Muscle of arm (tissue), 12 donors: ENCODE results near the gene SPDYE3. TPM values are rescaled to one million over a fixed set of nuclear protein-coding genes. Genes with fewer than 3 reads are reported as not detected.
"Not testable (repeated sequence)": the region's sequence is repeated elsewhere in the genome, so short reads cannot be mapped to it uniquely, and the experiment has no call there.

Experiments used
- DNase-seq: peaks from one replicate; pipeline ENCODE4 v3.0.0-alpha.2; 2013
- polyA plus RNA-seq, 12 donors: library from polyadenylated mRNA; unstranded; fragments of 120-200 nt; gene quantifications; one replicate each; pipeline ENCODE4 v1.2.1, GENCODE V29; 2013; ENCODE audit not compliant: insufficient read length in 12 of 12

Gene SPDYE3
- polyA plus RNA-seq, 12 donors: 5.4 to 8.7 (median 6.4) TPM; not detected in 2

DNA sequence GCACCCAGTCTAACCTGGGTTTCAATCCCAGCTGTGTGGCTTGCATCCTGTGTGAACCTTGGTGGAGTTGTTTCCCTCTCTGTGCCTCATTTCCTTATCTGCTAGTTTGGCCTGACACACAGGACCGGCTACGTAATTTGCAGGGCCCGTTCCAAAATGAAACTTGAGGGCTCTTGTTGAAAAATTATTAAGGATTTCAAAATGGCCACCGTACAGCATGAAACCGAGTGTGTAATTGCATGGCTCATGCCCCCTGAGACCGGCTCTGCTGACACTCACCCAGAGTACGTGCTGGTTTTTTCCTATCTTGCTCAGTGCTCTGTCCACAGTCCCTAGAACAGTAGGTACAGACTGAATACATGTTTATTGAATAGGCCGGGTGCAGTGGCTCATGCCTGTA lies 24.4 kb upstream of the SPDYE3 start:
- DNase-seq: not testable (repeated sequence)

- not testable (repeated sequence) for DNase-seq
These were observed 20.1 kb upstream of the SPDYE3 start for GRCh38 chr7:100287191-100287969.

DNA sequence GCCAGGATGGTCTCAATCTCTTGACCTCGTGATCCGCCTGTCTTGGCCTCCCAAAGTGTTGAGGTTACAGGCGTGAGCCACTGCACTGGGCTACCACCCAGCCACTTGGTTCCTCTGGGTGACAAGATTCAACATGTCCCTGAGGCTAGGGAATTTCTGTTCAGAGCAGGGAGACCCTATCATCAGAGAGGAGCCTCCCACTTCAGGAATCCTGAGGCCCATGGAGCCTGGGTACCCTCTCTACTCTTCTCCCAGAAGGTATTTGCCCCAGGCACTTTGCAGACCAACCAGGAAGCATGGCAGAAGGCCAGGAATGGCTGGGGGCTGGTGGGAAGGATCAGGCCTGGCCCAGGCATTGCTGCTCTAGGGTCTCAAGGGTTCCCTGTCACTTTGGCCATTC lies 19.2 kb upstream of the SPDYE3 start:
- not testable (repeated sequence) for DNase-seq

GRCh38 chr7:100292162-100292561 lies 15.3 kb upstream of the SPDYE3 start:
- DNase-seq: not testable (repeated sequence)

- not testable (repeated sequence) for DNase-seq
These were observed 12.2 kb upstream of the SPDYE3 start for GRCh38 chr7:100295269-100295668.

DNA sequence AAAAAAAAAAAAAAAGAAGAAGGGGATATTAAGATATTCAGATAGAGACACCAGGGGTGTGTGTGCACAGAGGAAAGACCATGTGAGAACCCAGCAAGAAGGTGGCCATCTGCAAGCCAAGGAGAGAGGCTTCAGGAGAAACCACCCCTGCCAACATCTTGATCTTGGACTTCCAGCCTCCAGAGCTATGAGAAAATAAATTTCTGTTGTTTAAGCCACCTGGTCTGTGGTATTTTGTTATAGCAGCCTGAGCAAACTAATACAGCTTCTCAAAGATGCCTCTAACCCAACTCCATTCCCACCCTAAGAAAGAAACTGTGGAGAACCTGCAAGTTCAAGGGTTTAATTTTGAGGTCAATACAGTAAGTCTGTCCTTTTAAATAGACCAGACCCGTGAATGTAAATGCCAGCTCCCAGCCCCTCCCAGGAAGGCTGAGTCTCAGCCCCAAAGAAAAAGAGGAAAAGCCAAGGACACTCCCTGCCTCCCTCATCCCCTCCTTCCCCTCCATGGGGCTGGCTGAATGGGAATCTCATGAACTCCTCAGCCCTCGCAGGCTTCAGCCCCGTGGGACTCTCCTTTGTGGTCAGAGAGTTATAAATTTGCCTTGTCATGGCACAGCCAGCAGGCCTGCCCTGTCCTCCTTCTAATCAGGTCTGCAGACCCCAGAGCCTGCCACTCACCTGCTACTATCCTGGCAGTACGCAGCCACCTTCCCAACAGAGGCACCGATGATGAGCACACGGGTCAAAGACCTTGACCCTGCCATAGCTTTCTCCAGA lies 9.5 kb upstream of the SPDYE3 start:
- not testable (repeated sequence) for DNase-seq

- DNase-seq: not testable (repeated sequence)
These were observed 8.9 kb upstream of the SPDYE3 start for GRCh38 chr7:100298632-100298895.

- DNase-seq: not testable (repeated sequence)
These were observed 3.0 kb upstream of the SPDYE3 start for GRCh38 chr7:100304526-100304925.

DNA sequence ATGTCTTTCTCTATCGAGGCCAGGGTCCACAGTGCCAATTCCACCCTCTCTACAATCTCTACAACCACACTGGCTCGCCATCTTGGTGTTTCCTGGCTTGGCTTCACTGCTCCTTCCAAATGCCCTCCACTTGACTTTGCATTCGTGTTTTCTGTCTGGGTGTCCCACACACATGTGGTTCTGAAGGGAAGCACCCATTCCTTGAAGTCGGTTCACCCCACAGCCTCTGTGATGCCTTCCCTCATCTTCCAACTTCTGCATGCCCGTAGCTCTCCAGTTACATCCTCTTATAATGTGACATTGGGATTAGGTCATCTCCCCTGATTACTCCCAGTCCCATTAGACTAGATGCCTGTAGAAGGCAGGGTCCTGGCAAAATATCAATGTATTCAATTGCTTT lies 10.8 kb downstream of the SPDYE3 start:
- not testable (repeated sequence) for DNase-seq

- DNase-seq: not testable (repeated sequence)
These were observed 14.1 kb downstream of the SPDYE3 start for GRCh38 chr7:100321648-100322047.

DNA sequence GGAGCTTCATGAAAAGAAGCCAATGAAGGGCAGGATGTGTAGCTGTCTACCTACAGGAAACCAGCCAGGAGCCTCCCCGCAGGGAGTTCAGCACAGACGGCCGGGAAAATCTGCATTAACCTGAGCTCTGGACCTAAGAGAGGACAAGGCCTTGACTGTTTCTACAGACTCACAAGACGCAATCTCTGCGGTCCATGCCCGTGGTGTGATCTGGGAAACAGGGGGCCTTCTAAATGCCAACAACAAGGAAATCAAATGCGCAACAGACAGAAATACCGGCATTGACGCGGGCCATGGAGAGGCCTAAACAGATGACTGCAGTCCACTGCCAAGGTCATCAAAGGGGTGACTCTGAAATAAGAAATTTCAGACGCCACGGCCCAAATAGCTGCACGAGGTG lies 16.7 kb downstream of the SPDYE3 start:
- not testable (repeated sequence) for DNase-seq

GRCh38 chr7:100325671-100326070 lies 18.2 kb downstream of the SPDYE3 start:
- DNase-seq: not testable (repeated sequence)

GRCh38 chr7:100326914-100327313 lies 19.4 kb downstream of the SPDYE3 start:
- DNase-seq: not testable (repeated sequence)

GRCh38 chr7:100335566-100336466 lies 28.3 kb downstream of the SPDYE3 start:
- peak; percentile 90 for DNase-seq

DNA sequence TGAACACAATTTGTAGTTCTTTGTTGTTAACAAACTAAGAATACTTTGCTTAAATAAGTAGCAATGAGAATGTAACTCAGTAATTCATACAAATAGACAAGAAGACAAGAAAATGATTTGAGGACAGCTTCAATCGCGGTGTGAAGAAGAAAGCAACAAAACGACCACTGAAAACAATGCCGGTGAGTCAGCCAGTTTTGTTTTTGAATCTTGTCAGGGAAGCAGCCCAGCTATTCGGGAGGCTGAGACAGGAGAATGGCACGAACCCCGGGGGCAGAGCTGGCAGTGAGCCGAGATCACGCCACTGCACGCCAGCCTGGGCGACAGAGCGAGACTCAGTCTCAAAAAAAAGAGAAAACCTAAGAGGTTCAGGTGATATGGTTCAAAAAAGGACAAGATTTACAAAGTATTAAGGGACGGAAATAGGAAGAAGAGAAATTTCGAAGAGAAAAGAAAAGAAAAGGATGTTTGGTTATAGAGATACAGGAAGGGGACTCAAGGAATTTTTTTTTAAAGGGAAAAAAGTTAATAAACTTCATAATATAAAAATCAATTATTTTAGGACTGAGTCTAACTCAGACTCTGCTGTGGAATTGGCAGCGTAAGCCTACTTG lies 30.7 kb downstream of the SPDYE3 start:
- DNase-seq: not testable (repeated sequence)

DNA sequence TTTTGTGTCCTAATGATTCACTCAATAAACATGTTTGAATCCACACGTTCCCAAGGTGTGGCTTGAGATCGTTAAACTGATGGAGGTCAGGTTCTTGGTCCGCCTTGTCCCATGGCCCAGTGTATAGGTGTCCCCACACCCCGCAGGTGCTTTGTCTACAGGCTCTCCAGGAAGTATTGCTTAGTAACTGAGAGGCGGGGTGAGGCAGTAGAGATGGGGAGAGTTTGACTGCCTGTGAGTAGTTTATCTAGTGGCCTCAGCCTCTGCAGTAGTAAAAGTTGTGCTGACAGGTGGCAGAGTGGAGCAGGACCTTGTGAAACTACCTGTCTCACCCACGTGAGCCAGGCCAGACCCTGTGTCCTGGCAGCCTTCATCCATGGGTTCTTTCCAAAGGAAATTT lies 33.8 kb downstream of the SPDYE3 start:
- DNase-seq: not testable (repeated sequence)

GRCh38 chr7:100342765-100343164 lies 35.3 kb downstream of the SPDYE3 start:
- peak; percentile 25 for DNase-seq

- not testable (repeated sequence) for DNase-seq
These were observed 36.6 kb downstream of the SPDYE3 start for GRCh38 chr7:100344124-100344559.

- not testable (repeated sequence) for DNase-seq
These were observed 37.2 kb downstream of the SPDYE3 start for GRCh38 chr7:100344560-100345287.

GRCh38 chr7:100345288-100345672 lies 37.8 kb downstream of the SPDYE3 start:
- peak; percentile 35 for DNase-seq

- DNase-seq: peak; percentile 32
These were observed 39.4 kb downstream of the SPDYE3 start for GRCh38 chr7:100346921-100347320.
